SK-N-SH (cell line): ENCODE results near the gene SLC4A9. TPM values are rescaled to one million over a fixed set of nuclear protein-coding genes. Genes with fewer than 3 reads are reported as not detected.

Experiments
- CTCF ChIA-PET: fragments of 300-600, 350-600 bp; formaldehyde crosslinking; extraction: SDS; loops from one replicate; lab custom pipeline; 2021; lab: Yijun Ruan, JAX
- POLR2A ChIA-PET: fragments of 350-600 bp; sonication (Branson Sonifier 250); formaldehyde crosslinking; extraction: SDS; loops from one replicate; lab custom pipeline; 2020; ENCODE audit warnings: antibody characterized with exemption, inconsistent platforms; lab: Yijun Ruan, JAX
- DNase-seq: peaks from one replicate; pipeline ENCODE4 v3.0.0; 2012
- H2AFZ ChIP-seq: fragments of 200-600 bp; sonication (generic); 2 replicates; pipeline ENCODE4 v1.8.1; 2016; ENCODE audit warnings: antibody characterized with exemption, mild to moderate bottlenecking, low read depth
- H3F3A ChIP-seq: fragments of 200-600 bp; sonication (generic); replicated peaks from 2 replicates; pipeline ENCODE3; 2016; ENCODE audit warnings: antibody characterized with exemption, mild to moderate bottlenecking; ENCODE audit not compliant: insufficient read depth
- H3K27ac ChIP-seq, 2 experiments: fragments of 200-500 bp in 1 of 2; fragments of 200-600 bp in 1 of 2; sonication (Bioruptor generic) in 1 of 2; sonication (generic), shearing (Covaris generic) in 1 of 2; 2 replicates each; pipeline versions ENCODE4 v1.5.1 to v1.6.1; 2014 to 2016; ENCODE audit warnings: low read depth in 2 of 2, inconsistent platforms in 1 of 2, low read length in 1 of 2, mild to moderate bottlenecking in 1 of 2, mixed read lengths in 1 of 2
- H3K27me3 ChIP-seq: fragments of 200-600 bp; sonication (generic), shearing (Covaris generic); 2 replicates; pipeline ENCODE4 v1.6.1; 2016; ENCODE audit warnings: mixed run types; ENCODE audit not compliant: insufficient read depth
- H3K36me3 ChIP-seq, 2 experiments: fragments of 200-500 bp in 1 of 2; fragments of 200-600 bp in 1 of 2; sonication (Bioruptor generic) in 1 of 2; sonication (generic) in 1 of 2; replicated peaks in 1 of 2; 2 replicates each; pipeline versions ENCODE3 to v1.5.1; 2014 to 2016; ENCODE audit warnings: low read length in 1 of 2, mild to moderate bottlenecking in 1 of 2; ENCODE audit not compliant: insufficient read depth in 2 of 2, control insufficient read depth in 1 of 2
- H3K4me1 ChIP-seq, 2 experiments: fragments of 200-500 bp in 1 of 2; fragments of 200-600 bp in 1 of 2; sonication (Bioruptor generic) in 1 of 2; sonication (generic), shearing (Covaris generic) in 1 of 2; 2 replicates each; pipeline versions ENCODE4 v1.5.1 to v1.6.1; 2014 to 2016; ENCODE audit warnings: low read depth in 1 of 2, low read length in 1 of 2, mixed run types in 1 of 2; ENCODE audit not compliant: insufficient read depth in 2 of 2, control insufficient read depth in 1 of 2
- H3K4me2 ChIP-seq: fragments of 200-600 bp; sonication (generic), shearing (Covaris generic); 2 replicates; pipeline ENCODE4 v1.6.1; 2017; ENCODE audit warnings: mixed run types
- H3K4me3 ChIP-seq, 2 experiments: fragments of 200-500 bp in 1 of 2; fragments of 200-600 bp in 1 of 2; sonication (Bioruptor generic) in 1 of 2; sonication (generic), shearing (Covaris generic) in 1 of 2; 2 replicates each; pipeline versions ENCODE4 v1.5.1 to v1.8.1; 2014 to 2016; ENCODE audit warnings: low read depth in 2 of 2, inconsistent platforms in 1 of 2, low read length in 1 of 2, mild to moderate bottlenecking in 1 of 2, mixed read lengths in 1 of 2, moderate library complexity in 1 of 2
- H3K79me2 ChIP-seq: fragments of 200-600 bp; sonication (generic); 2 replicates; pipeline ENCODE4 v1.8.1; 2017; ENCODE audit warnings: mild to moderate bottlenecking; ENCODE audit not compliant: insufficient read depth
- H3K9ac ChIP-seq: fragments of 200-600 bp; sonication (generic); 2 replicates; pipeline ENCODE4 v1.6.1; 2017; ENCODE audit warnings: mixed run types
- H3K9me2 ChIP-seq: fragments of 200-600 bp; sonication (generic); 2 replicates; pipeline ENCODE4 v1.6.1; 2017; ENCODE audit warnings: mixed run types
- H3K9me3 ChIP-seq: fragments of 200-600 bp; sonication (generic); 2 replicates; pipeline ENCODE4 v1.6.1; 2017; ENCODE audit warnings: mixed run types, mild to moderate bottlenecking, moderate library complexity
- H4K20me1 ChIP-seq: fragments of 200-600 bp; sonication (generic); 2 replicates; pipeline ENCODE4 v1.6.1; 2017; ENCODE audit warnings: mild to moderate bottlenecking, mixed run types; ENCODE audit not compliant: insufficient read depth
- CHD2 ChIP-seq: fragments of 150-350 bp; IDR thresholded peaks from 2 replicates; pipeline ENCODE4 v1.6.1; 2018; ENCODE audit warnings: low read length; ENCODE audit not compliant: partially characterized antibody
- FOSL2 ChIP-seq: IDR thresholded peaks from 2 replicates; pipeline ENCODE4 v1.4.0; 2012; ENCODE audit warnings: low read depth, mild to moderate bottlenecking, moderate library complexity, borderline replicate concordance
- IRF3 ChIP-seq: fragments of 150-350 bp; IDR thresholded peaks from 2 replicates; pipeline ENCODE4 v1.6.1; 2016; ENCODE audit warnings: mild to moderate bottlenecking, low read depth, low read length
- MEF2A ChIP-seq: IDR thresholded peaks from 2 replicates; pipeline ENCODE4 v1.4.0; 2012; ENCODE audit warnings: low read depth, borderline replicate concordance
- MXI1 ChIP-seq: IDR thresholded peaks from 2 replicates; pipeline ENCODE4 v1.6.1; 2012; ENCODE audit warnings: mild to moderate bottlenecking, low read depth, low read length, improper control_type of control experiment
- POLR2AphosphoS5 ChIP-seq: IDR thresholded peaks from 2 replicates; pipeline ENCODE4 v1.6.1; 2012; ENCODE audit warnings: low read depth, low read length
- RAD21 ChIP-seq: IDR thresholded peaks from 2 replicates; pipeline ENCODE4 v1.6.1; 2012; ENCODE audit warnings: mild to moderate bottlenecking, low read length
- RFX5 ChIP-seq: IDR thresholded peaks from 2 replicates; pipeline ENCODE4 v1.6.1; 2012; ENCODE audit warnings: mild to moderate bottlenecking, improper control_type of control experiment, low read length
- RXRA ChIP-seq: IDR thresholded peaks from 2 replicates; pipeline ENCODE4 v1.4.0; 2012; ENCODE audit warnings: low read depth, mild to moderate bottlenecking, borderline replicate concordance
- SMC3 ChIP-seq: IDR thresholded peaks from 2 replicates; pipeline ENCODE4 v1.6.1; 2012; ENCODE audit warnings: low read depth, low read length, improper control_type of control experiment
- YY1 ChIP-seq: IDR thresholded peaks from 2 replicates; pipeline ENCODE4 v1.4.0; 2012; ENCODE audit warnings: low read depth, mild to moderate bottlenecking
- WGBS: methylation state at CpG from one replicate; pipeline ENCODE4 v1.1.6; 2017; ENCODE audit warnings: low lambda C conversion rate; 5-methylcytosine and 5-hydroxymethylcytosine counted together
- polyA plus RNA-seq, 3 experiments: library from polyadenylated mRNA; depleted of rRNA; stranded (reverse); fragments of >200 nt; gene quantifications; 2 replicates each; pipeline ENCODE4 v1.2.3, GENCODE V29; 2012
- TF ChIP-seq, protein P1 (sequence below): fragments of 150-350 bp; IDR thresholded peaks from 2 replicates; pipeline ENCODE4 v1.6.1; 2017; ENCODE audit warnings: antibody characterized with exemption, low read length, low read depth, borderline replicate concordance
- TF ChIP-seq, protein P2 (sequence below): fragments of 200-600 bp; sonication (generic); IDR thresholded peaks from 2 replicates; pipeline ENCODE4 v1.6.1; 2017; ENCODE audit warnings: antibody characterized with exemption, mild to moderate bottlenecking, moderate library complexity

SLC4A9 gene
- polyA plus RNA-seq, 1 of the 3 experiments (the other 2 are of a cell fraction), result 0.02 TPM

DNA sequence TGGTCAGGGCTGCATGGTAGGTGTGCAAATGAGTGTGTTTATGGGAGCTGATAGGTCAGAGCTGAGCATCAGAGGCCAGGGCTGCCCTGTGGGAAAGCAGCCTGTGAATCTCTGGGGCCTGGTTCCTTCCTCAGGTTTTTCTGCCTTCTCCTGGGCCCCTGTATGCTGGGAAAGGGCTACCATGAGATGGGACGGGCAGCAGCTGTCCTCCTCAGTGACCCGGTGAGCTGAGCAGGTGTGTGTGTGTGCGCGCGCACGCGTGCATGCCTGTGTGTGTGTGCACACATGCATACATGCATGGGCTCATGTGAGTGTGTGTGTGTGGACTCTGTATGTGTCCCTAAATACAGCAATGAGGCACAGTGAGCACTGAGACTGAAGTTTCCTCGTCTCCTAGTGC lies 2.3 kb downstream of the SLC4A9 start:
- Histone ChIP-seq H3K79me2 (no peaks in the 10 kb centered on the region), H3K27me3 (no peaks in the 10 kb centered on the region), H4K20me1 (no peaks in the 10 kb centered on the region), H3K9me2 (no peaks in the 10 kb centered on the region), H3K9ac (no peak overlapping the region), H2AFZ (no peak overlapping the region), H3K36me3 (no peaks in the 10 kb centered on the region), H3K4me2 (no peak overlapping the region), H3K9me3 (no peaks in the 10 kb centered on the region), H3K4me3 (no peak overlapping the region), H3K27ac (no peak overlapping the region), H3K4me1 (peaks cover 0 to 5% of the 10 kb centered on the region in 2 experiments; a peak in 1 of 4 replicates), H3F3A (peaks cover 4% of the 10 kb centered on the region)
- CTCF ChIA-PET, result interaction anchor here (1.4 to 4.8 kb wide), 5 partner anchors 11 to 358 kb away, joined by 3 to 62 read pairs (median 7); no protein-coding TSS in a partner anchor
- 66% methylated on average over 7 of the region's 8 CpGs for WGBS
- POLR2A ChIA-PET, result no interaction called here
- TF ChIP-seq FOSL2, result no peak
- no peak for DNase-seq

GRCh38 chr5:140362875-140363630 lies 3.1 kb downstream of the SLC4A9 start:
- H3K36me3 ChIP-seq, result no peaks in the 10 kb centered on the region
- no peaks in the 10 kb centered on the region for H4K20me1 ChIP-seq
- peaks cover 4% of the 10 kb centered on the region for H3F3A ChIP-seq
- H3K9ac ChIP-seq, result no peak overlapping the region
- peak; percentile 85 for DNase-seq
- H3K4me2 ChIP-seq, result no peak overlapping the region
- H3K27ac ChIP-seq, result no peak overlapping the region
- H3K79me2 ChIP-seq, result no peaks in the 10 kb centered on the region
- no peaks in the 10 kb centered on the region for H3K27me3 ChIP-seq
- POLR2A ChIA-PET, result no interaction called here
- CTCF ChIA-PET, result interaction anchor here (0.6 to 2.6 kb wide), 27 partner anchors 9 to 362 kb away, joined by 3 to 21 read pairs (median 4); partner anchors contain the start of genes IK and NDUFA2
- WGBS, result 56% methylated on average over 18 of the region's 29 CpGs
- no peaks in the 10 kb centered on the region for H3K9me3 ChIP-seq
- H3K9me2 ChIP-seq, result no peaks in the 10 kb centered on the region
- H3K4me1 ChIP-seq, result peaks cover 0 to 2% of the 10 kb centered on the region in 2 experiments; a peak in 1 of 4 replicates
- H3K4me3 ChIP-seq, result peak overlapping the region in 1 of 2 experiments; percentile 20; a peak in 2 of 4 replicates
- TF ChIP-seq YY1, result no peak
- TF ChIP-seq RFX5, result no peak
- TF ChIP-seq, protein P1, sequence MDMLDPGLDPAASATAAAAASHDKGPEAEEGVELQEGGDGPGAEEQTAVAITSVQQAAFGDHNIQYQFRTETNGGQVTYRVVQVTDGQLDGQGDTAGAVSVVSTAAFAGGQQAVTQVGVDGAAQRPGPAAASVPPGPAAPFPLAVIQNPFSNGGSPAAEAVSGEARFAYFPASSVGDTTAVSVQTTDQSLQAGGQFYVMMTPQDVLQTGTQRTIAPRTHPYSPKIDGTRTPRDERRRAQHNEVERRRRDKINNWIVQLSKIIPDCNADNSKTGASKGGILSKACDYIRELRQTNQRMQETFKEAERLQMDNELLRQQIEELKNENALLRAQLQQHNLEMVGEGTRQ, result no peak
- peak; percentile 58 for TF ChIP-seq RAD21
- TF ChIP-seq MXI1, result no peak
- no peak for TF ChIP-seq CHD2
- TF ChIP-seq, protein P2, sequence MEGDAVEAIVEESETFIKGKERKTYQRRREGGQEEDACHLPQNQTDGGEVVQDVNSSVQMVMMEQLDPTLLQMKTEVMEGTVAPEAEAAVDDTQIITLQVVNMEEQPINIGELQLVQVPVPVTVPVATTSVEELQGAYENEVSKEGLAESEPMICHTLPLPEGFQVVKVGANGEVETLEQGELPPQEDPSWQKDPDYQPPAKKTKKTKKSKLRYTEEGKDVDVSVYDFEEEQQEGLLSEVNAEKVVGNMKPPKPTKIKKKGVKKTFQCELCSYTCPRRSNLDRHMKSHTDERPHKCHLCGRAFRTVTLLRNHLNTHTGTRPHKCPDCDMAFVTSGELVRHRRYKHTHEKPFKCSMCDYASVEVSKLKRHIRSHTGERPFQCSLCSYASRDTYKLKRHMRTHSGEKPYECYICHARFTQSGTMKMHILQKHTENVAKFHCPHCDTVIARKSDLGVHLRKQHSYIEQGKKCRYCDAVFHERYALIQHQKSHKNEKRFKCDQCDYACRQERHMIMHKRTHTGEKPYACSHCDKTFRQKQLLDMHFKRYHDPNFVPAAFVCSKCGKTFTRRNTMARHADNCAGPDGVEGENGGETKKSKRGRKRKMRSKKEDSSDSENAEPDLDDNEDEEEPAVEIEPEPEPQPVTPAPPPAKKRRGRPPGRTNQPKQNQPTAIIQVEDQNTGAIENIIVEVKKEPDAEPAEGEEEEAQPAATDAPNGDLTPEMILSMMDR, result peak; percentile 79
- TF ChIP-seq RXRA, result no peak
- no peak for TF ChIP-seq IRF3
- TF ChIP-seq SMC3, result peak; percentile 40
- no peak for TF ChIP-seq MEF2A
- no peak for TF ChIP-seq POLR2AphosphoS5
- TF ChIP-seq, all 33 proteins: peak for 3
- H2AFZ ChIP-seq, result no peak overlapping the region
